GM19395 (cell line): Measurements from ENCODE around the gene TSC22D4.

Experiments
- ATAC-seq: cut with Tn5 transposase; IDR thresholded peaks from one replicate; pipeline ENCODE4 v1.9.1; 2021; ENCODE audit warnings: mild to moderate bottlenecking, moderate library complexity; ENCODE audit not compliant: unreplicated experiment

The TSC22D4 gene

DNA sequence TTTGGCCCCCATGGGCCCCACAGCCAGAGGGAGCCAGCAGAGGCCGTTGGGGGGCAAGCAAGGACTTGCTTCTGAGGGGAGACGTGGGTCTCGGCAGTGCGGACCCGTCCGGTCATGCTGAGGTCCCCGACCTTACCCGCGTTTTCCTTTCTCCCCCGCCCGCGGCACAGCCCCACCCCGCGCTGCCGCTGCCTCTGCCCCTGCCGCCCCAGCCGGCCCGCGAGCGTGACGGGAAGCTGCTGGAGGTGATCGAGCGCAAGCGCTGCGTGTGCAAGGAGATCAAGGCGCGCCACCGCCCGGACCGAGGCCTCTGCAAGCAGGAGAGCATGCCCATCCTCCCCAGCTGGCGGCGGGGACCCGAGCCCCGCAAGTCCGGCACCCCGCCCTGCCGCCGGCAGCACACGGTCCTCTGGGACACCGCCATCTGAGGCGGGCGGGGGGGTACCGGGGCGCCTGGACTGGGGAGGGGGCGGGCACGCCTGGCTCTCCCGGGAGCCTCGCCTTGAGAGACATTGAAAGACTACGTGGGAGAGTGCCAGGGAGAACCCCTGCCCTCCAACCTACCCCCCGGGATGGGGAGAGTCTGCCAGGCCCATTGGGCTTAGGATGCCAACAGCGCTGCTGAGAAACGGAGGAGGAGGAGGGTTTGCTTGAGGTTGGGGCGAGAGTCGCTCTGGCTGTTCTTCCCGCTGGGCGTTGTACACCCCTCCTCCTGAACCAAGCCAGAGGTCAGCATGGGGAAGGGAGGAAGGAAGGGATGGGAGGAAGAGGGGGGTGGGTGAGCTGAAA is 14.7 kb upstream of the TSC22D4 start:
- no peak for ATAC-seq

DNA sequence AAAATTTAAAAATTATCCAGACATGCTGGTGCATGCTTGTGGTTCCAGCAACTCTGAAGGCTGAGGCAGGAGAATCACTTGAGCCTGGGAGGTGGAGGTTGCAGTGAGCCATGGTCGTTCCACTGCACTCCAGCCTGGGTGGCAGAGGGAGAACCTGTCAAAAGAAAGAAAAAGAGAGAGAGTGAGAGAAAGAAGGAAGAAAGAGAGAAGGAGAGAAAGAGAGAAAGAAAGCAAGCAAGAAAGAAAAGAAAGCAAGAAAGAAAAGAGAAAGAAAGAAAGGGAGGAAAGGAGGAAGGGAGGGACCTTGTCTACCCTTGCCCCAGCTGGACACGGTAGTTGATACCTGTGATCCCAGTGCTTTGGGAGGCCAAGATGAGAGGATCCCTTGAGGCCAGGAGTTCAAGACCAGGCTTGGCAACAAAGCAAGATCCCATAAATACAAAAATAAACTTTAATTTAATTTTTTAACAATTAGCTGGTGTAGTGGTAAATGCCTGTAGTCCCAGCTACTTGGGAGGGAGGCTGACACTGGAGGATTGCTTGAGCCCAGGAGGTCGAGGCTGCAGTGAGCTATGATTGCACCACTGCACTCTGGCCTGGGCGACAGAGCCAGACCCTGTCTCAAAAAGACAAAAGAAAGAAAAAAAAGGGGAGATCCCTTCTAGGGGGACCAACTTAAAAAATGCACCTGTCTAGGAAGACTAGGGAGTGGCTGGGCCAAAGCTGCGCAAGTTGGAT is 13.9 kb upstream of the TSC22D4 start:
- ATAC-seq: no peak

DNA sequence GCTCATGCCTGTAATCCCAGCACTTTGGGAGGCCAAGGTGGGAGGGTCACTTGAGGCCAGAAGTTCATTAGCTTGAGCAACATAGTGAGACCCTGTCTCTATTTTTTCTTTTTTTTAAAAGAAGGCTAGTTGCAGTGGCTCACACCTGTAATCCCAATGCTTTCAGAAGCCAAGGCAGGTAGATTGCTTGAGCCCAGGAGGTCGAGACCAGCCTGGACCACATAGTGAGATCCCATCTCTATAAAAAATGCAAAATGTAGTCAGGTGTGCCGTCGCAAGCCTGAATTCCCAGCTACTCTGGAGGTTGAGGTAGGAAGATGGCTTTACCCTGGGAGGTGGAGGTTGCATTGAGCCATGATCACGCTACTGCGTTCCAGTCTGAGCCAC is 12.2 kb upstream of the TSC22D4 start:
- no peak for ATAC-seq

DNA sequence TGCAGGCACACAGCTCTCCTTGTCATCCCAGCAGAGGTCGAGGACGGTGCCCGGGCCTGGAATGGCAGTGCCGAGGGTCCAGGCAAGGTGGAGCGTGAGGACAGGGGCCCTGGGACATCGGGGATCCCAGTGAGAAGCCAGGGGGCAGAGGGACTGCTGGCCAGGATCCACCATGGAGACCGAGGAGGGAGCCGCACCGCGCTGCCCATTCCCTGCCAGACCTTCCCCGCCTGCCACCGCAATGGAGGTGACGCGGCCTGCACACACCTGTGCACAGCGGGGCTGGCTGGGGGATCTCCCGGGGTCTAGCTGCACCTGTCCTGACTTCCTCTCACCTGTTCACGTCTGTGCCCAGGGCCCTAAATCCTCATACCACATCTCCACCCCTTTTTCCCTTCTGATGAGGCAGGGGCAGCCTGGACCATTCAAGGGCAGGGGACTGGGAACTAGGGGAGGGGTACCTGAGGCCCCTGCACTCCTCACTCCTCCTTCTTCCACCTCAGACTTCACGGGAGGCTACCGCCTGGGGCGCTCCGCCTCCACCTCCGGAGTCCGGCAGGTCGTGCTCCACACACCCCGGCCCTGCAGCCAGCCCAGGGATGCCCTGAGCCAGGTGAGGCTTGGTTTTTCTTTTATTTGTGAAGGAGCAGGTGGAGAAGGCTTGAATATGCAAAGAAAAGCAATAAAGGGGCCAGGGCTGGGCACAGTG is 11.6 kb upstream of the TSC22D4 start:
- ATAC-seq: no peak

DNA sequence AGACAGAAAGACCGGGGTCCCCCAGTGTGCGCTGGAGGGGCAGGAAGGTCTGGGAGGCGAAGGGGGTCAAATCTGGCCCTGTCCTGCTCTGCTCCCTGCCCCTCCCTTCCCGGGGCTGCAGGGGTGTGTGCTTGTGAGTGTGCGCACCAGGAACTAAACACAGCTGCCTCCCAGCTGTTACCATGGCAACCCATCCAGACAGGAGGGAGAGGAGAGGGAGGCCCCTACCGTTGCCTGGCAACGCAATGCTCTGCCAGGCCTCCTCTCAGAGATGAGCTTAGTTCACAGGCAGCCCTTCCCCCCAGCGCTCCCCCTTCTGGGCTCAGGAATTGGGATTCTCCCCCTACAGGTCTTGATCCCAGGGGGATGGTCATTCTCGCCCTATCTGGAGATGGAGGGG is 10.8 kb upstream of the TSC22D4 start:
- ATAC-seq: no peak

DNA sequence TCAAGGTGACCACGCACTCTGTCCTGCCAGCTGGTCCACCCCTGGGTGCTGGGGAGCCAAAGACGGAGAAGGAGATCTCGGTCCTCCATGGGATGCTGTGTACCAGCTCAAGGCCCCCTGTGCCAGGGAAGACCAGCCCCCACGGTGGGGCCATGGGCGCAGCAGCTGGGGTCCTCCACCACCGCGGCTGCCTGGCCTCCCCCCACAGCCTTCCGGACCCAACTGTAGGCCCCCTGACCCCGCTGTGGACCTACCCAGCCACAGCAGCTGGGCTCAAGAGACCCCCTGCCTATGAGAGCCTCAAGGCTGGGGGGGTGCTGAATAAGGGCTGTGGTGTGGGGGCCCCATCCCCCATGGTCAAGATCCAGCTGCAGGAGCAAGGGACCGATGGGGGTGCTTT is 10.1 kb upstream of the TSC22D4 start:
- no peak for ATAC-seq

DNA sequence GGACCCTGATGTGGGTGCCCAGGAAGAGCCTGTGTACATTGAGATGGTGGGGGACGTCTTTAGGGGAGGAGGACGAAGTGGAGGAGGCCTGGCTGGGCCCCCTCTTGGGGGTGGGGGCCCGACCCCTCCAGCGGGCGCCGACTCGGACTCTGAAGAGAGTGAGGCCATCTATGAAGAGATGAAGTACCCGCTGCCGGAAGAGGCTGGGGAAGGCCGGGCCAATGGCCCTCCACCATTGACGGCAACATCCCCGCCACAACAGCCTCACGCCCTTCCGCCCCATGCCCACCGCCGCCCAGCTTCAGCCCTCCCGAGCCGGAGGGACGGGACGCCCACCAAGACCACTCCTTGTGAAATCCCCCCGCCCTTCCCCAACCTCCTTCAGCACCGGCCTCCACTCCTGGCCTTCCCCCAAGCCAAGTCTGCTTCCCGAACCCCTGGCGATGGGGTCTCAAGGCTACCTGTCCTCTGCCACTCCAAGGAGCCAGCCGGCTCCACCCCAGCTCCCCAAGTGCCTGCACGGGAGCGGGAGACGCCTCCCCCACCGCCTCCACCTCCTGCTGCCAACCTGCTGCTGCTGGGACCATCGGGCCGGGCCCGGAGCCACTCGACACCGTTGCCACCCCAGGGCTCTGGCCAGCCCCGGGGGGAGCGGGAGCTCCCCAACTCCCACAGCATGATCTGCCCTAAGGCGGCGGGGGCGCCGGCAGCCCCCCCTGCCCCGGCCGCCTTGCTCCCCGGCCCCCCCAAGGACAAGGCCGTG is 9.5 kb upstream of the TSC22D4 start:
- no peak for ATAC-seq

DNA sequence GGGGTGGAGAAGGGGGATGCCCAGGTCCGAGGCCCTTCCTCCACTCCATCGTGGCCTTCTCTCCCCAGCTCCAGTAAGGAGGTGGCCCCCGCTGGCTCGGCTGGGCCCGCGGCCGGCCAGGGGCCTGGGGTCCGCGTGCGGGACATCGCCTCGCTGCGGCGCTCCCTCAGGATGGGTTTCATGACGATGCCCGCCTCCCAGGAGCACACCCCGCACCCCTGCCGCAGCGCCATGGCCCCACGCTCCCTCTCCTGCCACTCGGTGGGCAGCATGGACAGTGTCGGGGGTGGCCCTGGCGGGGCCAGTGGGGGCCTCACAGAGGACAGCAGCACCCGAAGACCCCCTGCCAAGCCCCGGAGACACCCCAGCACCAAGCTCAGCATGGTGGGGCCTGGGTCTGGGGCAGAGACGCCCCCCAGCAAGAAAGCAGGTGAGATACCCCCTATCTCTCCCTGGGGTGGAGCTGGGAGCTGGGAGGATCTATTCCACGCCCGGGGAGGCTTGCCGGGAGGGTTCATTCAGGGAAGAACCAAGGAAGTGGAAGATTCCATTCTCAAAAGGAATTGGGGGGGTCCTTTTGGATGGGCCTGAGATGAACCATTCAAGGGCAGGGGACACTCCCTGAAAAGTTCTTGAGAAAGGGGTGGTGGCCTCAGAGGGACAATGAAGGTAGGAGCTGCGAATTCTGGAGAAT is 7.9 kb upstream of the TSC22D4 start:
- no peak for ATAC-seq

DNA sequence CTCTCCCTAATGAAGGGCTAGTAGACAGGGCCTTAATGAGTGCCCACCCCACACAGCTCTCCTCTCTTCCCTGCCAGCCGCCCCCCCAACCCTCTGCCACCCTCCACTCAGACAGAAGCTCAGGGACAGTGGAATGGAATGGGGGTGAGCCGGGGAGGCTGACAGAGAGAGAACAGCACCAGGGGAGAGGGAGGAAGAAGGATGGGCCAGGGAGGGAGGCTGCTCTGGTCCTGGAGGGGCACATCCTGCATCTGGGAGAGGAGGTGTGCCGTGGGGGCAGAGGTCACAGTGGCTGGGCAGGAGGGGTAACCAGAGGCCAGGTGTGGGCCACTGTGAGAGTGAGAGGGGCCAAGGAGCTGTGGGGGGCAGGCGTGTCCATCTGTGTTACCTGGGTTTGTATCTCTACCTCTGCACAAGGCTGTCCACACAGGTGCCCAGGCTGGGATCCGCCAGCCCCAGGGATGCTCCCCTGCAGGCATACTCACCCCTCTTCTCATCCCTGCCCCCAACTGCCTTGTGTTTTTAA is 7.2 kb upstream of the TSC22D4 start:
- no peak for ATAC-seq

DNA sequence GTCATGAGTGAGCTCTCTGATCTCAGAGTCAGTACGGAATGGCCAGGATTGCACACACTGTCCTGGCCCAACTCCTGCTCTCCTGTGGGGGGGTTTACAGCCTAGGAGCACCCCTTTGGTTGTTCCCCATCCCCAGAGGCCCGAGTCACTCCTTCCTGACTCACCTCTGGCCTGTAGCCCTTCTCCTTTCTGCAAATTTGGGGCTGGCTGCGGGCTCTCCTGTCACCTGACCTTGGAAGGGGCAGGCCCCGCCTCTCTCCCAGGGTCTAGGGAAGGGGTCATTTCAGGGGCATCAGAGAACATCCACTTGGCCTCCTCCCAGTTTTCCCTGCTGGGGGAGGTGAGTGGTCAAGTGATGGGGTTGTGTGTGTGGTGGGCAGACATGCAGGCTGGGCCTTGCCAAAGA is 6.5 kb upstream of the TSC22D4 start:
- ATAC-seq: no peak

DNA sequence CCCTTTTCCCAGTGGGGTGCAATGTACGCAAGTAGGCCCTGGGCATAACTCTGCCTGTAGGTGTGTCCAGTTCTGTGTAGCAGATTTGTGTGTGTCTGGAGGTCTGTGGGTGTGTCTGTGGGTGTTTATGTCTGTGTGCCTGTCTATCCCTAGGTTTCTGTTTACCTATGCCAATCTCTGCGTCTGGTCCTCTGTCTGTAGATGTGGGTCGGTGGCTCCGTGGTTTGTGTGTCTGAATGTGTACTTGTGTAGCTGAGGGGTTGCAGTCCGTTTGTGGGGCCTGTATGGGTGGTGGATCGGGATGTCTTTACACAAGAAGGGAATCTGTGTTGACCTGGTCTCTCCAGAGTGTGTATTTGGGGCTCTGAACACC is 5.6 kb upstream of the TSC22D4 start:
- no peak for ATAC-seq

DNA sequence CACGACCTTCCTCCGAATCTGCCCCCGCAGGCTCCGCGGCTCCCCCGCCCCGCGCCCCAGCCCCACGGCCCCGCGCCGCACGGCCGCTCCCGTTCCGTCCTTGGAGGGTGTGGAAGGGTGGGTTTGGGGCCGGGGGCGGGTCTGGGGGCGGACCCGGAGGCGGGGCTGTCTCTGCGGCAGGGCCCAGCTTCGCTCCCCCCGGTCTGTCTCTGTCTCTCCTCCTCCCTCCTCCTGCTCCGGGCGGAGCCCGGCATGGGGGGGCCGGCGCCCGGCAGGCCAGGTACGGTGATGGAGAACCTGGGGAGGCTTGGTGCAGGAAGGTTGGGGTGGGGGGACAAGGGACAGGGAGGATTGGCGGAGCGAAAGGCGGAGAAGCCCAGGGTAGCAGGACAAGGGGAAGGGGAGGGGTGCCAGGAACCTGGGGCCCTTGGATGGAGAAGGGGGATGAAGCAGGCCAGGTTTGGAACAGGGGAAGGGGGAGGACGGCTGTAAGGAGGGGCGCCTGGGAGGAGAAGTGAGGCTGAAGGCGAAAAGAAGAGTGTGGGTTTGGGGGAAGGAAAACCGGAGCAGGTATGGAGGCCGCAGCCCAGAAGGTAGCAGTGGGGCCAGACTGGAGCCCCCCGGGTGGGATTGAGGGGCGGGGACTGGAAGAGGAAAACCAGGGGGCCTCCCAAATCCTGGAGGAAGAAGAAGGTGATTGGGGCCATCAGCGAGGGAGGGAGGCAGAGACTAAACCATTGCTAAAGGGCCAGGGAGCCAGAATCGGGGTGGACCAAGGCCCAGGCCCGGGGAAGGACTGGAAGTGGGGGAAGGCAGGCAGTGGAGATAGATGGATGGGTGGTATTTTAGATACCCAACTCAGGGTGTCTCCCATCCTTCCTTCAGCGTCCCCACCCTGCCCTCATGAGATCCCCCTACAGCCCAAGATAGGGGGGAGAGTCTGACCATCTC is 5.0 kb upstream of the TSC22D4 start, which contains the start of gene NYAP1:
NYAP1 (plus strand) TSS at position 206 of the 951 bp plus-strand sequence. CDS start 1,385 bp downstream, outside the sequence.
- peak; percentile 18 for ATAC-seq

DNA sequence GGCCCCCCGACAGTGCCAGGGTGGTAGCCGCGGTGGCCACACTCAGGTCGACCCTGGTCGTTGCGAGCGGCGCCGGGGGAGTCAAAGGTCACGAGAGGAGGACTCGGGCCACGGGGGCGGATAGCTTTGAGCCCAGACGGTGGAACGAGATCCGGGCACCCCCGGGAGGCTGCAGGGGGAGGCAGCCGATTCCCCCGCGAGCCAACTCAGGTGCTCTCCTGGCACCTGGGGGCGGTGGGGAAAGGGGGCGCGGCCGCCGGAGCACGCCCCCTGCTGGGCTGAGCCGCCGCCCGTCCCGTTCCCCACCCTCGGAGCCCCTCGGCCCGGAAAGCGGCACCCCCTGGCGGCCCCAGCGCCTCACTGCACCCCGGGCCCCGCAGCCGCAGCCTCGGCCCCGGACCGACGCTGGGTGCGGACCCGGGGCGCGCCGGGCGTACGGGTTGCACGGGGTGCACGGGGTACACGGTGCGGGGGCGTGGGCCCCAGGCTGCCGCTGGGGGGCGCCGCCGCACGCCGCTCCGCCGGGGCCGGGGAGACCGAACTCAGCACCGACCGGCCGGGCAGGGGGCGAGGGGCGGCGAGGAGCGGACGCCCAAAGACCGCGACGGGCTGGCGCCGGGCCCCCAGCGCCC is 4.2 kb upstream of the TSC22D4 start:
- peak; percentile 52 for ATAC-seq

DNA sequence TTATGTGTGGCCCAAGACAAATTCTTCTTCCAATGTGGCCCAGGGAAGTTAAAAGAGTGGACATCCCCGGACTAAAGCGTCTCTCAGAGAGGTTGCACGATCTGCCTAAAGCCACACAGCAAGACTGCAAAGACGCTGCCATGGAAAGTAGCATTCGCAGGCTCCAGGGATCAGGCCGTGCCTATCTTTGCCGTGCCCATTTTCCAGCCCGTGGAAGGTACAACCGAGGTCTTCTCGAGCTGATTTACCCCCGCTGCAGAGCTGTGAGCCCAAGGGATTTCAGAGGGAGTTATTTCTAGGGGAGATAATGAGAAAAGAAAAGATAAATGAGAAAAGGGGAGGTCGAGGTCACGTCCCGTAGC is 3.7 kb upstream of the TSC22D4 start:
- no peak for ATAC-seq

DNA sequence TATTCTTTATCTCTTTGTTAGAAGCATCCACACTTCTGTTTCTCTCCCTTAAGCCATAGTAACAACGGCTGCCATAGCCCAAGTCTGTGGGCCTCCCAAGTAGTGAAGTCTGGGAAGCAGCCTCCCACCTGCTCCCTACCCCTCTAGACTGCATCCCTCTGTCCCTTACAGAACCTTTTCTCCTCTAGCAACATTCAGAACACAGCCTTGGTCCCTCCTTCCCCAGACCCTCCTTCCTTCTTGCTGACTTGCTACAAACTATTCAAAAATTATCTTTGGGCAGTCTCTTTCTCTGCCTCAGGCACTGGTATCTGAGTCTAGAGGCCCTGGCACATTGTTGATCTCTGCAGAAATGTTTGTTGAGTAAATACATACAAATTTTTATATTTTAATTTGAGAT is 2.5 kb upstream of the TSC22D4 start:
- ATAC-seq: no peak

DNA sequence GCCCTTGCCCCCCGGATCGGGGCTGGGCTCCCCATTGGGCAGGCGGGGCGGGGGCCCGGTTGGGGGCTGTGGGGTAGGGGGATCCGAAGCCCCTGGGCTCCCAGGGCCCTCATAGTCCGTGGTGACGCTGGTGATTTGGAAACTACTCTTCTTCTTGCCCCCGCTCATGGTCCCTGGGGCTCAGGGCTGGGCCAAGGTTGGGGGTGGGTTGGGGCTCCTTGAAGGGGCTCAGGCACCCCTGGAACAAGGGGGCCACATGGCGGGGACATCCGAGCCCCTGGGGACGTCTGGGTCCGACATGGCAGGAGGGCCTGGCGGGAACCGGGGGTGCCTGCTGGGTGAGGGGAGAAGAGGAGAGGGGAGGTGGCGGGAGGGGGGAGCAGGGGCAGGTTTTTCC is 1.1 kb downstream of the TSC22D4 start:
- ATAC-seq: no peak

DNA sequence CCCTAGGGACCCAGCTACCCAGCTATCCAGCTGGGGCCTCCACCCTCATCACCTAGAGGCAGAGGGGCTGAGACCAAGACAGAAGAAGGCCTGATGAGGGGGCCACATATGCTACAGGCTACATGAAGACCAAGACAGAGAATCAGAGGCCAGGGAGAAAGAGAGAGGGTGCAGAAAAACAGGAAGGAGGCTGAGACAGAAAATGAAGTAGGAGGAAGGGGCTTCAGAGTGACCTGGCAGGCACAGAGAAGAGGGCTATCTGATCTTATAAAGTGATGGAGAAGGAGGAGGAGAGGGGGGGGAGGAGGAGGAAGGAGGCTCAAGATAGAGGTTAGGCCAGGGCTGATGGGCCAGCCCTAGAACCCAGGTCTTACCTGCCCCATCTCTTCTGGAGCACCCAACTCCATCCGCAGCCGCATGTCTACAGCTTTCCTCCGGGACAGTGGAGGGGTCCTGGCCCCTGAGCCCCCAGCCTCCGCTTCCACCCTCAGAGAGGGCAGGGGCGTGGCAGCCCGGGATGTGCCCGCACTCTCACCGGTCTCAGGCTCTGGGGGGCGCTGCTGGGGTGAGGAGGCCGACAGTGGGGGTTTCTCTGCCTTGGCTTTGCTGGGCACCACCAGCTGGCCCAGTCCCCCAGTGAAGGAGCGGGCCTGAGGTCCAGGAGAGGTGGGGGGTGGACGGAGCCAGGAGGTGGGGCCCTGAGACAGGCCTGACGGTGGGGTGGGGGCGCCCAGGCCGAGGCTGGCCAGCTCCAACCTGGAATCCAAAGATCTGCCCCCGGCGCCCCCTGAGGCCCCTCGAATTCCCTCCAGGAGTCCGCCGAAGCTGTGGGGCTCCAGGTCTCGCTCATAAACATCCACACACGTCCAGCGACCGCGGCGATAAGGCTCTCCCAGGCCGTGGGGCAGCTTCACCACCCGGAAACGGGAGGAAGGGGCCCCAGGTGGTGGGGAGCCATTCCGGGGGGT is 1.8 kb downstream of the TSC22D4 start:
- ATAC-seq: no peak
